NCI-H510A treated with DMSO at 0.1 percent for 48 hours (cell line): ENCODE results near the gene AKAIN1.

Source experiments
- DNase-seq: peaks from one replicate; lab custom pipeline; 2025; lab: John Stamatoyannopoulos, UW

Gene AKAIN1

GRCh38 chr18:5093902-5094301 lies 103.2 kb downstream of the AKAIN1 start:
- DNase-seq: no peak
